HUDEP-2 (cell line): ENCODE measurements around the gene ZNF518A.
A peak's percentile ranks its signal among the peaks of the same experiment; 100 is the strongest.
"Not testable (repeated sequence)": the region's sequence is repeated elsewhere in the genome, so short reads cannot be mapped to it uniquely, and the experiment has no call there.

Experiments
- DNase-seq, 76 experiments: peaks; one replicate each; lab custom pipeline; 2025; ENCODE audit not compliant: unreplicated experiment in 76 of 76; lab: John Stamatoyannopoulos, UW

The ZNF518A gene

DNA sequence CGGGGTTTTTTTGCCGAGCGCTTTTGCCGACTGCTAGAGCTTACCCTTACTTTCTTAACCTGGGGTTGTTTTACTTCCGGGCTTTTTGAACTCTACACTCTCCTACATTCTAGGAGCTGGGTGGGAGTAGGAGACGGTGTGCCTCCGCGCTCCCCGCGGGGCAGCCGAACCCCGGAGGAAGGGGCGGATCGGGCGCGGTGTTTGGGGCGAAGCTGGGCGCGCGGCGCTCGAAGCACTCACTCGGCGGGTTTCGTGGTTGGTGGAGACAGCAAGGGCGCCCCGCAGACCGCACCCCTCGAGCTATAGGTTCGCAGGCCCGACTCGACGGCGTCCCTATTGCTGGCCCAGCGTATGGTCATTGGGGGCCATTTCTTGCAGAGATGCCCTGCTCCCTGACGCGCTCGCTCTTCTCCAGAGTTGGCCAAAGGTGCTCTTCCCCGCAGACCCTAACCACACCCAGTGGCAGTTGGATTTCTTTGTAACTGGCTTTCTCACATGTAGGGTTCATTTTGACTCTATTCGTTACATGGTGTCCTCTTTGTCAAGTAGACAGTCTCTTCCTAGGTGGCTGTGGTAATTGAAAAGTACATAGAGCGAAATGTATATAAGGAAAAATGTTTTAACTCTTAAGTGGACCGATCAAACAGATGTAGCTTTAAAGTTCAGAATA is 364 bp downstream of the ZNF518A start:
- peak in 75 of 76 experiments; percentile 30 to 92 (median 75) for DNase-seq

DNA sequence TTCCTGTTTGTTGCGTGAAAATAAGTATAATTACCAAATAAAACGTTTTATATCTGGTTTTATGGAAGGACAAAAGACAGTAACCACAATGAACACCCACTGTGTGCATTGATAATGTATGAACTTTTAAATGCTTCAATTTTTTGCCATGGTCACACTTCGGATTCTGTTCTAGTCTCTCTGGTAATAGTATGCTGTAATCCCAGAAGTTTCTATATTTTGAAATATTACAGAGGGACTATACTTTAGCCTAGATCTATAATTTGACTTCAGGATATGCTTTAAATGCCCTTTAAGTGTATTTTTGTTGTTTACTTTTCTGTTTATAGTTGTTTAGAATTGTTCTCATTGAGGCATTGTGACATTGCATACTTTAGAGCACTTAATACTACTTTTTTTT is 1.5 kb downstream of the ZNF518A start:
- DNase-seq: no peak

GRCh38 chr10:96133135-96133534 is 3.0 kb downstream of the ZNF518A start:
- no peak for DNase-seq

DNA sequence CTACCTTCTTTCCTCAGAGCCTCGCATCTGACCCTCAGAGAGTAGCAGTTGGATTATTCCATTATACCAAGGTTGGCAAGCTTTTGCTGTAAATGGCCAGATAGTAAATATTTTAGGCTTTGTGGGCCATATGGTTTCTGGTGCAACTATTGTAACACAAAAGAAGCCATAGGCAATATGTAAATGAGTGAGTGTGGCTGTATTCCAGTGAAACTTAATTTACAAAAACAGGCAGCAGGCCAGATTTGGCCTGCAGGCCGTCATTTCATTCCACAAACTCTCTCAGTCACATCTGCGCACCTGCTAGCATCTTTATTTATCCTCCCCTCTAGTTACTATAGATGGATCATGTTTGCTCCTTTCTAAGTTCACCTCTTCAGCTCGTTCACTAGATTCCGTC is 6.7 kb downstream of the ZNF518A start:
- no peak for DNase-seq

- no peak for DNase-seq
Measured at GRCh38 chr10:96137567-96137966, 7.5 kb downstream of the ZNF518A start.

GRCh38 chr10:96138102-96138501 is 8.0 kb downstream of the ZNF518A start:
- DNase-seq: no peak

GRCh38 chr10:96152437-96152836 is 22.3 kb downstream of the ZNF518A start:
- DNase-seq: no peak

GRCh38 chr10:96153070-96153469 is 23.0 kb downstream of the ZNF518A start:
- no peak for DNase-seq

DNA sequence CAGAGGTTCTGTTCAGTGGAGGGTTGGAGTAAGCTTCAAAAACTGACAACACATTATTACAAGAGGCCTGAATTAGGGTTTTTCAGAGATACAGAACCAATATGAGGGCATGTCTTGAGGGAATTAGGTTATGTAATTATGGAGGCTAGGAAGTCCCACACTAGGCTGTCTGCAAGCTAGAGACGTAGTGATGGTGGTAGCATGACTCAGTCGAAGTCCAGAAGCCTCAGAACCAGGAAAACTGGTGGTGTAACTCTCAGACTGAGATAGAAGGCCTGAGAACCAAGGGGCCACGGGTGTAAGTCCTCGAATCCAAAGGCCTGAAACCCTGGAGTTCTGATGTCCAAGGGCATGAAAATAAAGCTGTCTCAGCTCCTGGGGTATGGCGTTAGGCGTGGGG is 35.6 kb downstream of the ZNF518A start:
- no peak for DNase-seq

GRCh38 chr10:96168546-96168945 is 38.4 kb downstream of the ZNF518A start:
- no peak for DNase-seq

DNA sequence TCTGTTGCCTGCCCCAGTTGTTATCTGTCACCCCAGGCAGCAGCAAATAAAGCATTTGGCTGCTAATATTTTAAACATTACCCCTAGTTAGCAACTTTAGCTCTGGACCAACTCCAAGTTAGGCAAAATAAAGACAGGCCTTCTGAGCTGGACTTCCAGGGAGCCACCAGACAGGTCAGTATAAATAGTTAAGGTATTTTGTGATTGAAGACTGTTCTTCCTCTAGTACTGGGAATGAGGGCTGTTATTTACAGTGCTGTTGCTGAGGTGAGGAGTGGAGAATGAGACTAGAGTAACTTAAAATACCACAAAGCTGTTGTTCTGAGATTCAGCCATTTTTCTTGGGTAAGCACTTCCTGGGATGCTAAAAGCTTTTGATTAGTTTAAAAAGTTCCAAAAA is 40.1 kb downstream of the ZNF518A start:
- DNase-seq: no peak

- no peak for DNase-seq
Measured at GRCh38 chr10:96172666-96173065, 42.6 kb downstream of the ZNF518A start.

GRCh38 chr10:96176985-96177384 is 46.9 kb downstream of the ZNF518A start:
- no peak for DNase-seq

- no peak for DNase-seq
Measured at GRCh38 chr10:96188421-96188820, 58.3 kb downstream of the ZNF518A start.

DNA sequence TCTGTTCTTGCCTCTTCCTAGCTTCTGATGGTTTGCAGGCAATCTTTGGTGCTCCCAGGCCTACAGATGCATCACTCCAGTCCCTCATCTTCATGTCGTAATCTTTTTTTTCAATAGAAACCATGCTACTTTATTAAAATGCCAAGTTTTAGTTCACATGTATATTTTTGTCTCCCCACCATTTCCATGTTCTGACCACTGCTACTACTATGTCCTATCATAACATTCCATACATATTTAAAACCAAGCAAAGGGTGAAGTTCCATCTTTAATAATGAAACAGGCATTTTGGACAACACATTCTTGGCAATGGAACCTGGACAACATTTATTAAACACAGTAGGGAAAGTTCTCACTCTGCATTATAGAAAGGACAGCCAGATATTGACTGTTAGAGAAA is 58.8 kb downstream of the ZNF518A start:
- no peak for DNase-seq

DNA sequence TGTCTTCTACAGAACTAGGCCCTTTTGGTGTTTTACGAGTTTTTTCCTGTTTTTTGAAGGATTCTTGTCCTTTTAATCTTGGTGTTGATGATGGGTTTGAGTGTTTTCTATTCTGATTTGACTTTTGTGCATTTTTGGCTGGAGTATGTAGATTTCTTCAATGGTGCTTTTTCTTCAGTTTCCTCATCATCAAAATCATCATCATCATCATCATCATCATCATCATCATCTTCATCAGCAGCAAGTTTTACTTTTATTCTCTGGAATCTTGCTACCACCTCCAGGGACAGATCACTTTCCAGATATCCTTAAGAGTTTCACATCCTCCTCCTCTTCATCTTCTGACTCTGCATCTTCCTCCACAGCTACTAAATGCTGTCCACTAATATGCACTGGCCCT is 59.4 kb downstream of the ZNF518A start:
- not testable (repeated sequence) for DNase-seq

GRCh38 chr10:96201525-96201924 is 71.4 kb downstream of the ZNF518A start:
- no peak for DNase-seq

DNA sequence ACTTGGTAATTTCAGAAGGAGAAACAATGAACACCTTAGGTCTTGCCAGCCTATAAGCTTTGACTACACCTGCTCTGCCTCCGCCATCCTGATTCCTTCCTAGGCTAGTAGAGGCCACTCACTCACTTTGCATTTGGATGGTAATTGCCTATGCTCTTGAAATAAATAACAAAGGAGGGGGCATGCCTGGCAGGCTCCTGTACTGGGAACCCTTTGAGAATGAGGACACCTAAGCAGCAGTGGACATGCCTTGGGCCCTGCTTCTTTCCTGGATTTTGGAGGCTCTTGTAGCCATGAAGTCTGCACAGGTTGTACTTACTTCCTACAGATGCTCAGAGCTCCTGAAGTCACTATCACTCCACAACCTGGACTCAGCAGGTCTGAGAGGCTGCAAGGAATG is 75.5 kb downstream of the ZNF518A start:
- DNase-seq: no peak

- no peak for DNase-seq
Measured at GRCh38 chr10:96208271-96208670, 78.2 kb downstream of the ZNF518A start.

DNA sequence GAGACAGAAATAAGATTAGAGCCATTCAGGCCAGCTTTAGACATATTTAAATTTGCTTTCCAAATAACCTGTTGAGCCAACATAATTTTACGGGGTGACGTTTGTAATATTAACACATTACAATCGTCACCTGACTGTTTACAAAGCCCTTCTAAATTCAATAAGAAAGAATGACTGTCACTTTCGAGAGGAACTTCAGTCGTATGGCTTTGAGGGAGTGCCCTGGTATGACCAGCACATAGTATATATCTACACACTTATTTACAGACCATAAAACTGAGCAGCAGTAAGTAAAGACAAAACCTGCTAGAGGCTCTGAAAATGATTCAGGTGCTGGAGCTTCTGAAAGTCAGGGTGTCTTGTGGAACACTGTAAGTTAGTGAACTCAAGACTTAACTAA is 78.8 kb downstream of the ZNF518A start:
- no peak for DNase-seq

GRCh38 chr10:96211764-96212163 is 81.7 kb downstream of the ZNF518A start:
- DNase-seq: no peak

GRCh38 chr10:96212911-96213310 is 82.8 kb downstream of the ZNF518A start:
- no peak for DNase-seq
